Amygdala (tissue), 56 donors: ENCODE results near the gene CLEC14A.

Source experiments
- DNase-seq, 56 donors: peaks; one replicate each; lab custom pipeline; 2025; lab: John Stamatoyannopoulos, UW

Gene CLEC14A

DNA sequence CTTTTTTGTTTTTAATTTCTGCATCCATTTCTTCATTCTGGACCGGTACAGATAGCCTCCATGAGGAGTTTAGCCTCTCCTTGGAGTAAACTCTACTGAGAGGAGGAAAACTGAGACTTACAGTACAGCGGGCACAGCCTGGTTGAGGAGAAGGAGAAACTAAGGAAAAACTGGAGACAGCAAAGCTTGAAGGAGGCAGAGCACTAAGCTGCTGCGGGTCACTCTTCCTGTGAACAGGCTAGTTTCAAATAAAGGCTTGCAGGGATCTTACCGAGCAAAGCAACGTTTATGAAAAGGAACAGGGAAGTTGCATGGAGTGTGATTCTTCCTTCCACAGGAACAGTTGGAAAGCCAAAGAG lies 48.5 kb downstream of the CLEC14A start:
- no peak for DNase-seq

- DNase-seq = no peak
These were observed 49.1 kb downstream of the CLEC14A start for GRCh38 chr14:38206689-38207376.

DNA sequence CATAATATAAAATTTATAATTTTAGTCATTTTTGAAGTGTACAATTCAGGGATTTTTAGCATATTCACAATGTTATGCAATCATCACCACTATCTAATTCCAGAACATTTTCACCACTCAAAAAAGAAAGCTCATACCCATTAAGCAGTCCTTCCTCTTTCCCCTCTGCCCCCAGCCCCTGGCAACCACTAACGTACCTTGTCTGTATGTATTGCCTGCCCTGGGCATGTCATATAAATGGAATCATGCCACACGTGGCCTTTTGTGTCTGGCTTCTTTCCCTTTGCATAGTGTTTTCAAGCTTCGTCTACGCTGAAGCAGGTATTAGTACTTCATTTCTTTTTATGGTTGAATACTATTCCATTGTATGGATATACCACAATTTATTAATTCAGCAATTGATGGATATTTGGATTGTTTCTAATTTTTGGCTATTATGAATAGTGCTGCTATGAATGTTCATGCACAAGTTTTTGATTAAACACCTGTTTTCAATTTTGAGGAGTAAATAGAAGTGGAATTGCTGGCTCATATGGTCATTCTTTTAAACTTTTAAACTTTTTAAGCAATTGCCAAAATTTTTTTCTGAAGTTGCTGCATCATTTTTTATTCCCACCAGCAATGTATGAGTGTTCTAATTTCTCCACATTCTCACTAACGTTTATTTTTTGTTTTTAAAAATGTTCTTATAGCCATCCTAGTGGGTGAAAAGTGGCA lies 49.8 kb downstream of the CLEC14A start:
- no peak for DNase-seq

DNA sequence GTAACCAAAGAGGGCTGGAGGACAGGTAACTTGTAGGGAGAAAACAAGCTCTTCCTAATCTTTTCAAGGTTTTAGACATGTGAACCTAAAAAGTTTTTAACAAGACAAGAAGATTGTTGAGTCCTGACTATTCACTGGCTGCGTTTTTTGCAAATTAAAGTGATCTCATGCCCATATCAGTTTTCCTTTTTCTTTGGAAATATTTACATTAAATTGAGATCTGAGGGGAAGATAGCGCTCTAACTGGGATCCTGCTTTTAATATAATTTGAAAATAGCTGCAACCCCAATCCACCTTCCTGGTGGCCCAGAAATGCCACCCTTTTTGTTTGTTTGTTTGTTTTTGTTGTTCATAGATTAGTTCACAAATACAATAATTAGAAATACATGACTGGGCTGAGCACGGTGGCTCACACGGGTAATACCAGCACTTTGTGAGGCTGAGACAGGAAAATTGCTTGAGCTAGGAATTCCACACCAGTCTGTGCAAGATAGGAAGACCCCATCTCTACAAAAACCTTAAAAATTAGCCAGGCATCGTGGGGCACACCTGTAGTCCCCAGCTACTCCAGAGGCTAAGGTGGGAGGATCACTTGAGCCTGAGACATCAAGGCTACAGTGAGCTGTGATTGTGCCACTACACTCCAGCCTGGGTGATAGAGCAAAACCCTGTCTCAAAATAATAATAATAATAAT lies 50.6 kb downstream of the CLEC14A start:
- DNase-seq = no peak

GRCh38 chr14:38204719-38205115 lies 51.2 kb downstream of the CLEC14A start:
- no peak for DNase-seq
